ENCODE data around the gene COL8A2.

The COL8A2 gene

DNA sequence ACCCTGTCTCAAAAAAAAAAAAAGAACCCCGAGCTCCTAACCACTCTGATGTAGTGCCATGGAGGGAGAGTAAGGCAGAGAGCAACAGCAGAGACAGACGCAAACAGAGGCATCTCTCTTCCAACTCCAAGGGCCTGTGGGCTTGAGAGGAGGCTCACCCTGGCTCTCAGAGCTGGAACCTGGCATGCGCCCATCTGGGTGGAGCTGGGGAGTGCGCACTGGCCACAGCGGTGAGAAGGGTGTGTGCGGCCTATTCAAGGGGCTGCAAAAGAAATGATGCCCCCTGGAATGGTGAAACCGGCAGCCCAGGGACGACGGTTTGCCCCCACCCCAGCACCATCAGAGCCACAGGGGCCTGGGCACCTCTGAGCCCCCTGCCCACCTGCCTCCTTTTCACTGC is 17.6 kb downstream of the COL8A2 start:
- no peak overlapping the region for H3K4me3 ChIP-seq (ENCODE audit: low read length)
- no peak overlapping the region for H3K9ac ChIP-seq (ENCODE audit: low read depth, low read length)
- H3K36me3 ChIP-seq (ENCODE audit: insufficient read depth, low read length), result no peaks in the 10 kb centered on the region
- WGBS, result 95% methylated on average over 9 of the region's 9 CpGs
- H3K4me1 ChIP-seq (ENCODE audit: insufficient read depth, low read length), result no peaks in the 10 kb centered on the region
- H3K27ac ChIP-seq (ENCODE audit: low read depth, low read length), result no peak overlapping the region
- H3K27me3 ChIP-seq (ENCODE audit: insufficient read depth, low read length), result no peaks in the 10 kb centered on the region
- H3K9me3 ChIP-seq (ENCODE audit: insufficient read depth, low read depth, low read length), result no peaks in the 10 kb centered on the region

DNA sequence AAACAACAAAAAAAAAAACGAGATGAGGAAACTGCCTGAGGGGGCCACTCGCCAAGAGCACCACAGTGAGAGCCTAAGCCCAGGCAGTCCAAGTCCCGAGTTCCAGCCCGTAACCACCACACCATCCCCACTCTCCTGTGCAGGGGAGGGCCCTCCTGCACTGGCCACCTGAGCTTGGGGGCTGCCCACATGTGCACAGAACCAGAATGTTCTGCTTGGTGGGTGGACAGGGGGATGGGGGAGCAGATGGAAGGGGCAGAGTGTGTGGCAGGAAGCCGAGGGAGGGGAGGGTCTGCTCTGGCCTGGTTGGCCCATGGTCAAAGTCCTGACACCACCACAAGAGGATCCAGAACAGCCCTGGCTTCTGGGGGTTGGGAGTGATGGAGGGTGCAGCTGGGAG is 18.8 kb downstream of the COL8A2 start:
- no peak overlapping the region for H3K27ac ChIP-seq (ENCODE audit: low read depth, low read length)
- H3K9ac ChIP-seq (ENCODE audit: low read depth, low read length), result no peak overlapping the region
- H3K27me3 ChIP-seq (ENCODE audit: insufficient read depth, low read length), result no peaks in the 10 kb centered on the region
- H3K36me3 ChIP-seq (ENCODE audit: insufficient read depth, low read length), result no peaks in the 10 kb centered on the region
- no peak overlapping the region for H3K4me3 ChIP-seq (ENCODE audit: low read length)
- H3K9me3 ChIP-seq (ENCODE audit: insufficient read depth, low read depth, low read length), result no peaks in the 10 kb centered on the region
- no peaks in the 10 kb centered on the region for H3K4me1 ChIP-seq (ENCODE audit: insufficient read depth, low read length)
- WGBS, result 65% methylated on average over 5 of the region's 5 CpGs

DNA sequence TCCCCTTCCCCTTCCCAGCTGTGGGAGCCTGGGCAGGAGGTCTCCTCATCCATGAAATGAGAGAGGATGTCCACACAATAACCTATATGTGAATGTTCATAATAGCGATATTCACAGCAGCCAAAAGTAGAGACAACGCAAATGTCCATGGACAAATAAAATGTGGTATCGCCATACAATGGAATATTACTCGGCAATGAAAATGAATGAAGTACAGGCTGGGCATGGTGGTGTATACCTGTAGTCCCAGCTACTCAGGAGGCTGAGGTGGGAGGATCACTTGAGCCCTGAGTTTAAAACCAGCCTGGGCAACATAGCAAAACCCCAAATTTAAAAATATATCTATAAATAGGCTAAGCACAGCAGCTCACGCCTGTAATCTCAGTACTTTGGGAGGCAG is 23.5 kb downstream of the COL8A2 start:
- H3K9ac ChIP-seq (ENCODE audit: low read depth, low read length), result no peak overlapping the region
- 94% methylated on average over 5 of the region's 5 CpGs for WGBS
- H3K4me3 ChIP-seq (ENCODE audit: low read length), result no peak overlapping the region
- peaks cover 3% of the 10 kb centered on the region; the same call in 1 of the 2 replicates for H3K4me1 ChIP-seq (ENCODE audit: insufficient read depth, low read length)
- no peak overlapping the region for H3K27ac ChIP-seq (ENCODE audit: low read depth, low read length)
- no peaks in the 10 kb centered on the region for H3K9me3 ChIP-seq (ENCODE audit: insufficient read depth, low read depth, low read length)
- H3K36me3 ChIP-seq (ENCODE audit: insufficient read depth, low read length), result no peaks in the 10 kb centered on the region
- no peaks in the 10 kb centered on the region for H3K27me3 ChIP-seq (ENCODE audit: insufficient read depth, low read length)

DNA sequence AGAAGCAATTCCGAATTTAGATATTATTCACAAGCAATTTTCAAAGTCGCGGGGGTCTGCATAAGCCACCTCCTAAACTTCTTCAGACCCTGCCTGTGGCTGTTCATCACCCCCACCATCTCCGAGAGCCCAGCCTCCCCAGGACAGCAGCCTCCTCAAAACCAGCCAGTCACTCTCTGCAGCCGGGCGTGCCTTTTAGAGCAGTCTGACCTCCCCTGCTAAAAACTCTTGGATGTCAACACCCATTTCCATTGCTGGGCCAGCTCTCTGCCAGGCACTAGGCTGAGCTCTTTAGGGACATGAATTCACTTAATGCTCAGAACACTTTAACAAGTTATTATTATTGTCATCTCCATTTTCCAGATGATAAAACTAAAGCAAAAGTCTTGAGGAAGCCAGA is 24.6 kb downstream of the COL8A2 start:
- H3K27ac ChIP-seq (ENCODE audit: low read depth, low read length), result no peak overlapping the region
- WGBS, result 93% methylated on average over 6 of the region's 6 CpGs

DNA sequence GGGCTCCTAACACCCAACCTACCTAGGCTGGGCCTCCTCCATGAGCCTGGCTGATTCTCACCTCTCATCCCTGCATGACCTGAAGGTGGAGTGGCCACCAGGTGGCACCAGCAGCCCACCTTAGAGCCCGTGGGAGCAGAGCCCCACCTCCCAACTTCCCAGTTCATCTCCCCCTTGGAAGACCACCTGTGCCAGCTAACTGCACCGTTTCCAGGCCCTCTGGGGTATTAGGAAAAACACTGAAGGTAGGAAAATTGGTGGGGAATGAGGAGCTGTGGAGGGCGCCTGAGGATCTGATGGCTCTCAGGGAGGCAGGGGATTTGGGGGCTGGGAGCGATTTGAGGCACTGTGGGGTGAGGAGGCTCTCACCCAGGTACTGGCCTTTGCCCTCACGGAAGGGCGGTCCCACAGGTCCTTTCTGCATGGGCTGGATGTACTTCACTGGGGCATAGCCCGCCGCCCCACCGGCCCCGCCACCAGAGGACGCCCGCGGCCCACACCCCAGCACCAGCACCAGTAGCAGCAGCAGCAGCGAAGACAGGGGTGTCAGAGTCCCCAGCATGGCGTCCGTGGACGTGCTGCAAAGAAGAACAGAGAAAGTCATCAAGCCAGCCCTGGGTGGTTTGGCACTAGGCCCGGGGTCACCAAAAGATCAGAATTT is 25.2 kb downstream of the COL8A2 start:
- peaks cover 16% of the 10 kb centered on the region for H3K36me3 ChIP-seq (ENCODE audit: insufficient read depth, low read length)
- H3K27me3 ChIP-seq (ENCODE audit: insufficient read depth, low read length), result no peaks in the 10 kb centered on the region
- H3K9me3 ChIP-seq (ENCODE audit: insufficient read depth, low read depth, low read length), result no peaks in the 10 kb centered on the region
- no peak overlapping the region for H3K27ac ChIP-seq (ENCODE audit: low read depth, low read length)
- WGBS, result 66% methylated on average over 18 of the region's 18 CpGs
- peaks cover 3% of the 10 kb centered on the region; the same call in 1 of the 2 replicates for H3K4me1 ChIP-seq (ENCODE audit: insufficient read depth, low read length)
- H3K9ac ChIP-seq (ENCODE audit: low read depth, low read length), result no peak overlapping the region
- H3K4me3 ChIP-seq (ENCODE audit: low read length), result no peak overlapping the region

More for the DNA sequence above, 24.6 kb downstream of the COL8A2 start:
- Histone ChIP-seq H3K4me1 (ENCODE audit: insufficient read depth, low read length) (peaks cover 3% of the 10 kb centered on the region; the same call in 1 of the 2 replicates), H3K36me3 (ENCODE audit: insufficient read depth, low read length) (peaks cover 11% of the 10 kb centered on the region), H3K27me3 (ENCODE audit: insufficient read depth, low read length) (no peaks in the 10 kb centered on the region), H3K4me3 (ENCODE audit: low read length) (no peak overlapping the region), H3K9ac (ENCODE audit: low read depth, low read length) (no peak overlapping the region), H3K9me3 (ENCODE audit: insufficient read depth, low read depth, low read length) (no peaks in the 10 kb centered on the region)

DNA sequence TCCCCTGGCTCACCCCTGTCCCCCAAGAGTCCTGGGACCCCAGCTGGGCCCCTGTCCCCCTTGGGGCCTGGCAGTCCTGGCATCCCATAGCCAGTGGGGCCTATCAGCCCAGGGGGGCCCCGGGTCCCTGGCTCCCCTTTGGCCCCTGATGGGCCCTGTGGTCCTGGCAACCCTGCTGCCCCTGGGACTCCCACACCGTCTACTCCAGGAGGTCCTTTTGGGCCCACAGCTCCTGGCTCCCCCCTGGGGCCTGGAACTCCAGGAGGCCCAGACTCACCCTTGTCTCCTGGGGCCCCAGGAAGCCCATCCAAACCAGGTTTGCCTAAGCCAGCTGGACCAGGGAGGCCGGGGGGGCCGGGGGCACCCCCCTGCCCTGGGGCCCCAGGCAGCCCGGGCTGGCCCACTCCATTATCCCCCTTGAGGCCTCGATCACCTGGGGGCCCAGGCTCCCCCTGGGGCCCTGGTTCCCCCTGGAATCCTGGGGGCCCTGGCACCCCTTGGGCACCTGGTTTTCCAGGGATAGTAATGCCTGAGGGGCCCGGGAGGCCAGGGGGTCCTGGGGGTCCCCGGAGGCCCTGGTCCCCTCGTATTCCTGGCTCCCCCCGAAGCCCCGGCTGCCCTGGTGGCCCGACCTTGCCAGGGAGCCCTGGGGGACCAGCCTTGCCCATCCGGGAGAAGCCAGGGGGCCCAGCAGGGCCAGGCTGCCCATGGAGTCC is 26.2 kb downstream of the COL8A2 start:
- peaks cover 26% of the 10 kb centered on the region for H3K36me3 ChIP-seq (ENCODE audit: insufficient read depth, low read length)
- no peaks in the 10 kb centered on the region for H3K9me3 ChIP-seq (ENCODE audit: insufficient read depth, low read depth, low read length)
- H3K4me3 ChIP-seq (ENCODE audit: low read length), result no peak overlapping the region
- H3K27me3 ChIP-seq (ENCODE audit: insufficient read depth, low read length), result no peaks in the 10 kb centered on the region
- H3K9ac ChIP-seq (ENCODE audit: low read depth, low read length), result no peak overlapping the region
- no peak overlapping the region for H3K27ac ChIP-seq (ENCODE audit: low read depth, low read length)
- WGBS, result 93% methylated on average over 13 of the region's 13 CpGs
- H3K4me1 ChIP-seq (ENCODE audit: insufficient read depth, low read length), result peaks cover 3% of the 10 kb centered on the region; the same call in 1 of the 2 replicates

DNA sequence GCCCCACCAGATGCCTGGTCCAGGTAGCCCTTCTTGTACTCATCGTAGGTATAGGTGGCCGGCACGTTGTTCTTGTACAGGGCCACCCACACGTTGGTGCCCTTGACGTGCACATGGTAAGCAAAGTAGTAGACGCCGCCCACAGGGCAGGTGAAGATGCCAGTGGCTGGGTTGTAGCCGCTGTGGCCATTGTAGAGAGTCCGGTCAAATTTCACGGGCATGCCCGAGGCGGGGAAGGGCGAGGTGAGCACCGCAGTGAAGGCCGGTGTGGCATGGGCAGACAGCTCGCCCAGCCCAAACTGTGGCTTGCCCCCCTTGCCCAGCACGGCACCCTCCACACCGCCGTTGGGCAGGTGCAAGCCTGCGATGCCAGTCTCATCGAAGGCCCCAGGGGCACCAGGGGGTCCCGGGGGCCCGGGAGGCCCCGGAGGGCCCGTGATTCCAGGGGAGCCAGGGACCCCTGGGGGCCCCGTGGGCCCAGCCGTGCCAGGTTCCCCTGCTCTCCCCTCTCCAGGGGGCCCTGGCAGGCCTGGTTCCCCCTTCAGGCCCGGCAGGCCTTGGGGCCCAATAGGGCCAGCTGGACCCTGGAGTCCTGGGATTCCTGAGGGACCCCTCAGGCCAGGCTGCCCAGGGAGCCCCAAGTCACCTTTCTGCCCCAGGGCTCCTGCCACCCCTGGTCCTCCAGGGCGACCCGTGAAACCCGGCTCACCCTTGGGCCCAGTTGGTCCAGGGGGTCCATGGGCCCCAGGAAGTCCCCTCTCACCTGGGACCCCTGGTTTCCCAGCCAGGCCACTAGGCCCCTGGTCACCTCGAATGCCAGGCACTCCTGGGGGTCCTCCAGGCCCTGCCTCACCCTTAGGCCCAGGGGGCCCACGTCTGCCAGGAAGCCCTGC is 27.1 kb downstream of the COL8A2 start:
- H3K9ac ChIP-seq (ENCODE audit: low read depth, low read length), result 0 out of 2 replicates have a peak overlapping the region, but pooled peaks have one; percentile 34
- no peak overlapping the region for H3K4me3 ChIP-seq (ENCODE audit: low read length)
- no peak overlapping the region; the same call in 1 of the 2 replicates for H3K27ac ChIP-seq (ENCODE audit: low read depth, low read length)
- H3K9me3 ChIP-seq (ENCODE audit: insufficient read depth, low read depth, low read length), result no peaks in the 10 kb centered on the region
- peaks cover 35% of the 10 kb centered on the region for H3K36me3 ChIP-seq (ENCODE audit: insufficient read depth, low read length)
- H3K4me1 ChIP-seq (ENCODE audit: insufficient read depth, low read length), result peaks cover 3% of the 10 kb centered on the region; the same call in 1 of the 2 replicates
- 92% methylated on average over 33 of the region's 33 CpGs for WGBS
- H3K27me3 ChIP-seq (ENCODE audit: insufficient read depth, low read length), result no peaks in the 10 kb centered on the region

DNA sequence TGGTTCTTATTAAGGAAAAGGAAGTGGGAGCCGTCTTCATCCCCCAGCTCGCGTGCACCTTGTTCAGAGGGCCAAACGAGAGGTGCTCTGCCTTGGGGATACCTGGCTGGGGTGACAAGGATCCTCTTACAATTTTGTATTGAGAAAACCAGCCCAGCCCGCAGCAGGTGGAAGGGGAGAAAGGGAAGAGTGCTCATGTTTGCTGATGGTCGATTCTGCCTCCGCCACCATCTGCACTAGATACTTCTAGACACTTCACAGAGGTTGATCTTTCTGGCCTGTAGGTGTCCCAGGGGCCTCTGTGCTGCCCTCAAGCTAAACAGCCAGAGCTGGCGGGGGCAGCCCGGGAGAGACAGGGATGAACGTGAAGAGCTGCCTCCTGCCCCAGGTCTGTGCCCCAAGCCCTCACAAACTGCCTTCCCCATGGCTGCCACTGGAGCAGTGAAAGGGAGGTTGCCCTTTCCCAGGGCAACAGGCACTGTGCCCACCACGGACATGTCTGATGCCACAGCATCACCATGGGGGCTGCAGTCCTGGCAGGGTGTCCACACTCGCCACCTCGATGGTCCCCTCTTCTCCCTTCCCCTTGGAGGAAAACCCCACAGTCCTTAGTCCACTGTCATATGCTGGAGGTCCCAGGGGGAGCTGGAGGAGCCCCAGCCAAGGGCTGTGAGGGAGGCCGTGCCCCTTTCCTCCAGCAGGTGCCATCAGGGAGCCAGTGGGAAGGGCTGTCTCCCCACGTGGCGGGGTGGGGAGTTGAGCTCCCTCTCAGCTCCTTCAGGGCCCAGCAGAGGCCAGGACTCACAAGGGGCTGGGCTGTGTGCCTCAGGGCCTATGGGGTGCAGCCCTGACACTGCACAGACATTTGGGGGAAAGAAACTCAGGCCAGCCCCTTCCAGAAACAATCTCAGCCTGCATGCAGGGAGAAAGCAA is 28.3 kb downstream of the COL8A2 start:
- peak overlapping the region; percentile 6 for H3K27ac ChIP-seq (ENCODE audit: low read depth, low read length)
- H3K4me3 ChIP-seq (ENCODE audit: low read length), result no peak overlapping the region
- no peaks in the 10 kb centered on the region for H3K27me3 ChIP-seq (ENCODE audit: insufficient read depth, low read length)
- 78% methylated on average over 16 of the region's 16 CpGs for WGBS
- H3K36me3 ChIP-seq (ENCODE audit: insufficient read depth, low read length), result peaks cover 47% of the 10 kb centered on the region
- H3K4me1 ChIP-seq (ENCODE audit: insufficient read depth, low read length), result peaks cover 3% of the 10 kb centered on the region; the same call in 1 of the 2 replicates
- no peaks in the 10 kb centered on the region for H3K9me3 ChIP-seq (ENCODE audit: insufficient read depth, low read depth, low read length)
- H3K9ac ChIP-seq (ENCODE audit: low read depth, low read length), result peak overlapping the region; percentile 34

DNA sequence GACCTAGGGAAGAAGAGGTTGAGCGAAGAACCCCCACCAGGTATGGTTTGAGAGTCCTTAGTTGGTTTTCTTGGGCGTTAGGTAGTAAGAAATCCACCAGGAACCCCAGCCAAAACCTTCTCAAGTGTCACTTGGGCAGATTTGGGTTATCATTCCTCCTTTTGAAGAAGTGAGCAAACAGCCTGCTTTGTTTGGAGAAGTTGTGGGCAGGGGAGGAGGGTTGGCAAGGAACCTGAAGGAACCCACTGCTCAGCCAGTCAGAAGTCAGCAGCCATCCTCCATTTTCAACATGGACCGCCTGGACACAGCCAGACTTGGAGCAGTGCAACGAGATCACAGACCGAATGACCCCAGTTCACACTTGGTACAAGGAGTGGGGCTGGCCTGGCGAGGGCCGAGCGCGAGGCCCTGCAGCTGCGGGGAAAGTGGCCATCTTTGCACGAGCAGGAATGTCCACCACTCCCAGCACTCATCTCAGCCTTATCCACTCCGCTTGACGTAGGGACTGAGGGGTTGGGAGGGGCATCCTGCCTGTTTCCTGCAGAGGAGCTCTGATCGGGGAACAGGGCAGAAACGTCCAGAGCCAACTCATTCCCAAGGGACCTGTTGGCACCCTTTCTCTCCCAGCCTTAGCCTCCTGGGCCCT is 29.1 kb downstream of the COL8A2 start:
- no peaks in the 10 kb centered on the region for H3K9me3 ChIP-seq (ENCODE audit: insufficient read depth, low read depth, low read length)
- no peak overlapping the region for H3K4me3 ChIP-seq (ENCODE audit: low read length)
- H3K4me1 ChIP-seq (ENCODE audit: insufficient read depth, low read length), result peaks cover 3% of the 10 kb centered on the region; the same call in 1 of the 2 replicates
- no peak overlapping the region for H3K27ac ChIP-seq (ENCODE audit: low read depth, low read length)
- no peak overlapping the region for H3K9ac ChIP-seq (ENCODE audit: low read depth, low read length)
- H3K36me3 ChIP-seq (ENCODE audit: insufficient read depth, low read length), result peaks cover 56% of the 10 kb centered on the region
- WGBS, result 89% methylated on average over 15 of the region's 15 CpGs
- H3K27me3 ChIP-seq (ENCODE audit: insufficient read depth, low read length), result no peaks in the 10 kb centered on the region

DNA sequence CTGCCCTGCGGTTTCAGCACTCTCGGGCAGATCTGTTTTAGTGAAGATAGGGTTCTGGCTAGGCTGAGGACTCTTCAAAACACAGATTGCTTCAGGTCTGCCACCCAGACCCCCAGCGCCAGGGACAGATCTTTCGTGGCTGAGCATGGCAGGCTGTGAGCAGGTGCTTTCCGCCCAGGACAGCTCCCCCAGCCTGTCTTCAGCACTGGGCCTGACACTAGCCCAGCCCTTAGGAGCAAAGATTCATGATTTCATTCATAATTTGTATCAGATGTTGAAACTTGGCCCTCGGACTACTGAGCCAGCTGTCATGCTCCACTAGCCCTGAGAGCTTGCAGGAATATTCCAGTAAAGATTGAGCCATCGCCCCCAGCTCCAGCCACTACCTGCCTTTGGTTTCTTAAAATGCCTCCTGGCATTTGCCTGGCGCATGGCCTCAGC is 30.4 kb downstream of the COL8A2 start:
- Histone ChIP-seq H3K36me3 (ENCODE audit: insufficient read depth, low read length) (peaks cover 61% of the 10 kb centered on the region), H3K9me3 (ENCODE audit: insufficient read depth, low read depth, low read length) (no peaks in the 10 kb centered on the region), H3K4me1 (ENCODE audit: insufficient read depth, low read length) (peaks cover 8% of the 10 kb centered on the region; the same call in 1 of the 2 replicates), H3K27me3 (ENCODE audit: insufficient read depth, low read length) (no peaks in the 10 kb centered on the region), H3K4me3 (ENCODE audit: low read length) (no peak overlapping the region), H3K27ac (ENCODE audit: low read depth, low read length) (no peak overlapping the region), H3K9ac (ENCODE audit: low read depth, low read length) (no peak overlapping the region)
- WGBS, result 97% methylated on average over 8 of the region's 8 CpGs
